ENCODE results near the gene PARM1.

PARM1 gene

GRCh38 chr4:74896595-74896994, 36.3 kb upstream of the PARM1 start:
- Histone ChIP-seq H3K36me3 (ENCODE audit: insufficient read depth, low read length) (no peaks in the 10 kb centered on the region), H3K4me2 (ENCODE audit: low read length) (no peak overlapping the region), H4K20me1 (ENCODE audit: insufficient read depth, low read length) (no peaks in the 10 kb centered on the region), H3K9ac (ENCODE audit: low read length) (no peak overlapping the region), H3K79me2 (ENCODE audit: insufficient read depth, low read length) (no peaks in the 10 kb centered on the region), H3K4me1 (ENCODE audit: insufficient read depth, low read length, severe bottlenecking) (no peaks in the 10 kb centered on the region), H3K27me3 (ENCODE audit: insufficient read depth, low read length) (no peaks in the 10 kb centered on the region), H3F3A (ENCODE audit: insufficient read depth, low read length) (no peaks in the 10 kb centered on the region), H3K4me3 (ENCODE audit: low read depth, low read length, poor library complexity, severe bottlenecking) (no peak overlapping the region), H3K27ac (ENCODE audit: low read depth, low read length, poor library complexity, severe bottlenecking) (no peak overlapping the region), H2AFZ (ENCODE audit: low read length) (no peak overlapping the region), H3K9me3 (ENCODE audit: low read length) (no peaks in the 10 kb centered on the region), H3K9me2 (ENCODE audit: low read depth, low read length) (no peaks in the 10 kb centered on the region)
- no peak for TF ChIP-seq EZH2 (IDR thresholded peaks at IDR 0.05; ENCODE audit: borderline replicate concordance, low read length)
- TF ChIP-seq CTCF (IDR thresholded peaks at IDR 0.05; ENCODE audit: low read length) = no peak

- Histone ChIP-seq H3K27me3 (ENCODE audit: insufficient read depth, low read length) (no peaks in the 10 kb centered on the region), H2AFZ (ENCODE audit: low read length) (no peak overlapping the region)
- TF ChIP-seq EZH2 (IDR thresholded peaks at IDR 0.05; ENCODE audit: borderline replicate concordance, low read length) = no peak
- TF ChIP-seq CTCF (IDR thresholded peaks at IDR 0.05; ENCODE audit: low read length) = no peak
Measured at GRCh38 chr4:74897386-74897785, 35.5 kb upstream of the PARM1 start.

GRCh38 chr4:74900862-74901261, 32.1 kb upstream of the PARM1 start:
- TF ChIP-seq CTCF (IDR thresholded peaks at IDR 0.05; ENCODE audit: low read length) (no peak), EZH2 (IDR thresholded peaks at IDR 0.05; ENCODE audit: borderline replicate concordance, low read length) (no peak)
- Histone ChIP-seq H3K27me3 (ENCODE audit: insufficient read depth, low read length) (no peaks in the 10 kb centered on the region), H3K9ac (ENCODE audit: low read length) (no peak overlapping the region), H3K4me2 (ENCODE audit: low read length) (no peak overlapping the region), H3F3A (ENCODE audit: insufficient read depth, low read length) (no peaks in the 10 kb centered on the region), H3K4me3 (ENCODE audit: low read depth, low read length, poor library complexity, severe bottlenecking) (no peak overlapping the region), H3K4me1 (ENCODE audit: insufficient read depth, low read length, severe bottlenecking) (no peaks in the 10 kb centered on the region), H3K9me3 (ENCODE audit: low read length) (no peaks in the 10 kb centered on the region), H3K27ac (ENCODE audit: low read depth, low read length, poor library complexity, severe bottlenecking) (no peak overlapping the region), H3K36me3 (ENCODE audit: insufficient read depth, low read length) (no peaks in the 10 kb centered on the region), H4K20me1 (ENCODE audit: insufficient read depth, low read length) (no peaks in the 10 kb centered on the region), H3K79me2 (ENCODE audit: insufficient read depth, low read length) (no peaks in the 10 kb centered on the region), H2AFZ (ENCODE audit: low read length) (no peak overlapping the region), H3K9me2 (ENCODE audit: low read depth, low read length) (no peaks in the 10 kb centered on the region)

More at GRCh38 chr4:74897386-74897785, 35.5 kb upstream of the PARM1 start:
- Histone ChIP-seq H3F3A (ENCODE audit: insufficient read depth, low read length) (no peaks in the 10 kb centered on the region), H3K4me1 (ENCODE audit: insufficient read depth, low read length, severe bottlenecking) (no peaks in the 10 kb centered on the region), H3K36me3 (ENCODE audit: insufficient read depth, low read length) (no peaks in the 10 kb centered on the region), H3K4me3 (ENCODE audit: low read depth, low read length, poor library complexity, severe bottlenecking) (no peak overlapping the region), H3K9me2 (ENCODE audit: low read depth, low read length) (no peaks in the 10 kb centered on the region), H3K4me2 (ENCODE audit: low read length) (no peak overlapping the region), H3K9me3 (ENCODE audit: low read length) (no peaks in the 10 kb centered on the region), H3K9ac (ENCODE audit: low read length) (no peak overlapping the region), H3K27ac (ENCODE audit: low read depth, low read length, poor library complexity, severe bottlenecking) (no peak overlapping the region), H4K20me1 (ENCODE audit: insufficient read depth, low read length) (no peaks in the 10 kb centered on the region), H3K79me2 (ENCODE audit: insufficient read depth, low read length) (no peaks in the 10 kb centered on the region)

Data from OCI-LY1 (cell line).